Myocyte (in vitro differentiated cells): Measurements from ENCODE around the gene HOXC13. TPM values are rescaled to one million over a fixed set of nuclear protein-coding genes. Genes with fewer than 3 reads are reported as not detected.
A peak's percentile ranks its signal among the peaks of the same experiment; 100 is the strongest.

ENCODE experiments used
- DNase-seq: peaks from one replicate; pipeline ENCODE4 v3.0.0-alpha.2; 2012; ENCODE audit warnings: low read depth
- total RNA-seq: library from RNA; depleted of rRNA; stranded (reverse); fragments of >200 nt; gene quantifications from 2 replicates; pipeline ENCODE4 v1.2.3, GENCODE V29; 2014

The HOXC13 gene
- total RNA-seq, 1 donor from 2014 or later: 3.6 TPM

GRCh38 chr12:53953831-53954693, 15.4 kb downstream of the HOXC13 start:
- DNase-seq: no peak

GRCh38 chr12:53954694-53955035, 16.0 kb downstream of the HOXC13 start, which contains the start of gene HOXC12:
Gene HOXC12, plus strand, starts transcription at chr12:53954903. Its CDS starts 27 bp downstream, at chr12:53954930.
- no peak for DNase-seq

DNA sequence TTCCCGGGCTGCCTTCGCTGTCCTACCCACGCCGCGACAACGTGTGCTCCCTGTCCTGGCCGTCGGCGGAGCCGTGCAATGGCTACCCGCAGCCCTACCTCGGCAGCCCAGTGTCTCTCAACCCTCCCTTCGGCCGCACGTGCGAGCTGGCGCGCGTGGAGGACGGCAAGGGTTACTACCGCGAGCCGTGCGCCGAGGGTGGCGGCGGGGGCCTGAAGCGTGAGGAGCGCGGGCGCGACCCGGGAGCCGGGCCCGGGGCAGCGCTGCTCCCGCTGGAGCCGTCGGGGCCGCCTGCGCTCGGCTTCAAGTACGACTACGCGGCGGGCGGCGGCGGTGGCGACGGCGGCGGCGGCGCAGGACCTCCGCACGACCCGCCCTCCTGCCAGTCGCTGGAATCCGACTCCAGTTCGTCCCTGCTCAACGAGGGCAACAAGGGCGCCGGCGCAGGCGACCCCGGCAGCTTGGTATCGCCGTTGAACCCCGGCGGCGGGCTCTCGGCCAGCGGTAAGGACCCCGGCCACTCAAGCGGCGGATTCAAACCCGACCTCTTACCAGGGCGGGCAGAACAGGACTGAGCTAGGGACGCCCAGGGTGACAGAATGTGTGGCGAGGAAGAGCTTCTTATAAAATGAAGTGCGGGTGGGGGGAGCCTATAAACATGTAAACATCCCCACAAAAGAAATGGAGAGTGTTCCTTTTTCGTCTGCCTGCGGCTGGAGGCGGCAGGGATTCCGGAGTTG, 16.6 kb downstream of the HOXC13 start:
- no peak for DNase-seq

- DNase-seq: no peak
These were observed 17.2 kb downstream of the HOXC13 start for GRCh38 chr12:53955776-53956250.

DNA sequence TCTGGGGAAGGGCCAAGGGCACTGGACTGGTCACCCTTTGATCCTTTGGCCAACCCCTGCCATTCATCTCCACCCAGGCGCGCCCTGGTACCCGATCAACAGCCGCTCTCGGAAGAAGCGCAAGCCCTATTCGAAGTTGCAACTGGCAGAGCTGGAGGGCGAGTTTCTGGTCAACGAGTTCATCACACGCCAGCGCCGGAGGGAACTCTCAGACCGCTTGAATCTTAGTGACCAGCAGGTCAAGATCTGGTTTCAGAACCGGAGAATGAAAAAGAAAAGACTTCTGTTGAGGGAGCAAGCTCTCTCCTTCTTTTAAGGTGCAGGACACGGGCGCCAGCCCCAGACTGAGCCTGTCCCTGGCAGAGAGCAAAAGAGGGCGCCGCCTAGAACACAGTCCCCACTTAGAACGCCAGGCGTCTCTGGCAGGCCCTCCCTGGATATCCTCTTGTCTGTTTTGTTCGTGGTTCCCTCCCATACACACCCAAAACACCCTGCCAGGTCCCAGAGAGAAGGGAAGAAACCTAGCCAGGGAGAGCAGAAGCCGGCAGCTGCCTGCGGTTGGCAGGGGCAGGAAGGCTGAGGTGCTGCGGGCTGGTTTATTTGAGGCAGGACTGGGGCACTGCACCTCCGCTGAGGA, 17.7 kb downstream of the HOXC13 start:
- DNase-seq: no peak

DNA sequence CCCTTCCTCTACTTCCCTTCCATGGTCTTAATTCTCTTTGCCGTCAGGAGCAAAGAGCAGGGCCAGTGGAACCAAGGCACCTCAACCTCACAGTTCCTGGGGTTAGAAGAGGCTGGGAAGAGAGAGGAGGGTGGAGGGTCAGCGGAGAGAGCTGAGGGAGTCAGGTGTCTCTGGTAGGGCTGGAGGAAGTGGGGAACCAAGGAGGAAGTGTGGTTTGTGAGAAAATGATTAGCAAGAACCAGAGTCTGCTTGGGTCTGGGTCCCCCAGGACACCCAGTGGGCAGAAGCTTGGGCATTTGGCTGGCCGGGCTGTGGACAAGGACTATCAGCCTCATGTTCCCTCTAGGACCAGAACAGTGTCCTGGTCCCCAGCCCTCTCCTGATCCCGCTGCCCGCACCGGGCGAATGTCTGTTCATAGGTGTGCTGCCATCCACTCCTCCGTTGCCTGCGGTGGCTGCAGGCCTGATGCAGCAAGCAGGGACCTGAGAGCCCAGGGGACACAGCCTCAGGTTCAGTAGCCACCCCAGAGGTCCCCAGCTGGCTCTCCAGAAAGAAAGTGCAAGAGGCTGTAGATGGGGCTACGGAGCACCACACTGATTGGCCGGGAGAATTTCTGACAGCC, 18.4 kb downstream of the HOXC13 start:
- DNase-seq: no peak

DNA sequence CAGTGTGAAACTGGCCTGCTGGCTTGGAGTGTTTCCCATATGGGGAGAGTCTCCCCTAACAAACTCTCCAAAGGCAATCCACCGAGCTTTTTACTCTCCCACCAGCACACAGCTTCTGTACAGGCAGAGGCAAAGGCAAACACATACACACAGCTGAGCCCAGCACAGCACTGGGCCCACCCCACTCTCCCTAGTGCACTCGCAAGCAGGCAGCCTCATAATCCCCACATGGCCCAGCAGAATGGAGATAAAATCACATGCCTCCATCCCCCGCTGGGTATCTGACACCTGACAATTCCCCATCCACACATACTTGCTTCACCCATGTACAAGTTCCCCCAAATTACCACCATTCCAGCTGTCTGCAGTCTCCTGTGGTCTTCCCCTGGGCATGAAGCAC, 19.5 kb downstream of the HOXC13 start:
- no peak for DNase-seq

DNA sequence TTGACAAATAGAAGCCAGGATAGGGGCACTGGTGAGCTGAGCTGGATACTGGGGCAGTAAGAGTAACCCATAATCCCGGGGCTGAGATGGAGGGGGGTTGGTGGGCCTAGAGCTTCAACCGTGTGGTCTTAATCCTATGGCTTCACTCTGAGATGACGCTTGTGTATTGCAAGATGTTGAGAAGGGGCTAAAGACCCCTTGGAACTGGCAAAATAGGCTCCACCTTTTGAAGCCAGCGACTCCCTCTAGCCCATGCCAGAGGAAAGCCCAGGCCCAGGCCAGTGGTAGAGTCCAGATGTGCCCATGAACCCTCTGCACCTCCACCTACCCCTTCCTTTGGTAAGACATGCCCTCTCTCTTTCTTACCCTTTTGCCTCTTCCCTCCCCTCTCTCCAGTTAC, 20.7 kb downstream of the HOXC13 start:
- no peak for DNase-seq

GRCh38 chr12:53960187-53961024, 21.8 kb downstream of the HOXC13 start:
- no peak for DNase-seq

GRCh38 chr12:53961025-53961761, 22.6 kb downstream of the HOXC13 start:
- DNase-seq: peak; percentile 53

DNA sequence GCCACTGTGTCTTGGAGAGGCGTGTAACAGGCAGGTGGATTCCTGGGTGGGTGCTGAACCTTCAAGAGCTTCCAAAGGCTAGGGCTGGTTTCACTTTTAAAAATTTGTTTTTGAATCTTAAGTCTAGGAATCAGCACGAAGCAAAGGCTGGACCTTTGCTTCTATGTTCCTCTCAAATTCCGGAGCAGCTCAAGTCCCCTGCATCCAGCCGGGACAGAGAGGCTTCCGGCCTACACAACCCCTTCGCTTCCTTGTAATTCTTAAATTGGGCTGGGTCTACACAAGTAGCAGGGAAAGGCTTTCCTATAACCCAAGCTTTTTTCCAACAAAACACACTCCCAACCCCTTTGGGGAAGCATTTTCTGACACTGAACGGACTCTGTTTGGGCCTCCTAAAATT, 24.4 kb downstream of the HOXC13 start:
- no peak for DNase-seq

- DNase-seq: no peak
These were observed 25.0 kb downstream of the HOXC13 start for GRCh38 chr12:53963434-53964314.

DNA sequence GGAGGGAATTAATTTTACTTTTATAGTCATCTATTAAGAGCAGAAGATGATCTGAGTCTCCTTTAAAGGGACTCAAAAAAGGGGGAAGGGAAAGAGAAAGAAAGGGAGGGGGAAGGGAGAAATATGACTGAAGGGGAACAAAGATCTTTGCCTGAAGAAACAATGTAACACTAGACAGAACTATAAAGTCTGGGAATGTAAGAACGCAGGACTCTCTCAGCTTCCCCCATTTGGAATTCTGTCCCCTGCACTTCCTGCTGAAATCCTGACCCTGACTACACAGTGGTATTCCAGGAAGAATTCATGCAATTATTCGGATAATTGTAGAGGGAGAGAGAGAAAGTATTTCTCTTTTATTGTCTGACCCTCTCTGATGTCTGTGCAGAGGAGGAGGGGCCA, 25.7 kb downstream of the HOXC13 start:
- DNase-seq: no peak

DNA sequence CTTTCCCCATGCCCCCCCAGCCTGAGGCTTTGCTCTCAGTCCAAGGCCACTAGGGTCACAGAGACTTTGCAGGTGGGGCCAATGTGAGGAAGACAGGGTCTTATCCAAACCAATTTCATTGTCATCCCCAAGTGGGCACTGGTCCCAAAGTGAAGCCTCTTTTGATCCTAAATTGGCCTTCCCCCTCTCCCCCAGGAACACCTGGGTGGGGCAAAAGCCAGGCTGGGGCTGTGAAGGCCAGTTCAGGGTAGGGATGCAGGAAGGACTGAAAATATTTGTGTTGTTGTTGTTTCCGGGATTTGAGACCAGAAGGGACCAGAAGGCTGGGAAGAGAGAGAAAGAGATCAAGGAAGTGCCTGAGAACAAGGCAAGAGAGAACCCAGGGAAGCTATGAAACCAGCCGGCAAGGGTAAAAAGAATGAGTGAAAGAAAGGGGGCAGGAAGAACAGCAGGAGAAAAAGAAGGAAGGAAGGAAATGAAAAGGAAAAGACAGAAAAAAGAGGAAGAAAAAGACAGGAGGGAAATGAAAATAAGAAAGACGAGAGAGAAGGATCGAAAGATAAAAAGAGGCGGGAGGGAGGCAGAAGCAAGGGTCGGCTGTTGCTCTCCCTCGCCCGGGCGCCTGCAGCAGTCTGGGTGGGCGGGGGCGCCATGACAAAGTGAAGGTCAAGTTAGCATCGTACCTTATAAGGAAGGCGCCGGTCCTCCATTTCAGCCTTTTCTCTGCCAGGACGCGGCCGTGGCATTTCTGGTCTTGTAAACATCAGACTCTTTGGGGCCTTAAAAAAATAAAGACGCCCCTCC, 26.9 kb downstream of the HOXC13 start:
- DNase-seq: no peak

GRCh38 chr12:53966085-53966384, 27.4 kb downstream of the HOXC13 start:
- DNase-seq: no peak

DNA sequence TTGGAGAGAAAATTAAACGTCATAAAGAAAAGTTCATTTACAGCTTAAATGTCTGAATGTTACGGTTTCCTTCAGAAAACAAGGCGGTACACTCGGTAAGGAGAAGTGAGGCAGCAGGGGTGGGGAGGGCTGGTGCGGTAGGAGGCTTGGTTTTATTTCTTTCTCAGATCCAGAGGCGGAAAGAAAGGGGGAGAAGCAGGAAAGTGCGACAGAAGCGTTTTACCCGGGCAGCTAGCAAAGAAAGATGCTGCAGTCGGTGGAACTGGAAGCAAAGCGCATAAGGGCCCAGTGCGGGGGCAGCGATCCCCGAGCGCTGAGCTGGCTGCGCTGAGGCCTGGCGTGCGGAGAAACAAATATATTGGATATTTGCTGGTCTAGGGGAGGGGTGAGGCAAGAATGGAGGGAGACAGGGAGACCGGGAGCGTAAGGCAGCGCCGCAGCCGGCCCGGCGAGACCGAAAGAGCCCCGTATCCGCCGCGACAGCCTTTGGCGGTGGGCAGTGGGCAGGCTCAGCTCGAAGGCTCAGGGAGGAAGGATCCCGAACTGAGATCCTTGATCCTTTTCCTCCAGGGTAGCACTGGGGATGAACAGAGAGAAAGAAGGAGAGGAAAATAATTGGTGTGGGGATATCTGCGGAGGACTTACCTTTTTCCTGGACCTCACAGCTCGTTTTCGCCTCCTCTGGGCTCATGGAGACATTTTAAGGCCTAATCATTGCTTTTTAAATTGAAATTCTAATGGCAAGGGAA, 27.9 kb downstream of the HOXC13 start:
- no peak for DNase-seq

- no peak for DNase-seq
These were observed 28.8 kb downstream of the HOXC13 start for GRCh38 chr12:53967421-53967925.
